Activated naive CD8-positive, alpha-beta T cell treated with anti-CD3 and anti-CD28 coated beads, Interleukin-2, amount 10 ng/mL, durations not matched to agents 7 days and 5 days (primary cell): ENCODE data around the gene ZNF333. TPM values are rescaled to one million over a fixed set of nuclear protein-coding genes. Genes with fewer than 3 reads are reported as not detected.
A peak's percentile ranks its signal among the peaks of the same experiment; 100 is the strongest.

ENCODE experiments used
- ATAC-seq: fragments of 150-1000 bp; cut with Tn5 transposase; one replicate; pipeline ENCODE4 v1.10.0; 2021; ENCODE audit warnings: low read depth, moderate library complexity
- POLR2A ChIA-PET: fragments of 350-600 bp; sonication (Branson Sonifier 250); formaldehyde crosslinking; loops from one replicate; lab custom pipeline; 2021; ENCODE audit warnings: antibody characterized with exemption; lab: Charles Lee
- DNase-seq: peaks from one replicate; pipeline ENCODE4 v3.0.0; 2021
- H3K27ac Mint-ChIP-seq: one replicate; pipeline ENCODE4 v1.8.0; 2022; ENCODE audit warnings: mild to moderate bottlenecking, mixed read lengths
- H3K27me3 Mint-ChIP-seq: one replicate; pipeline ENCODE4 v1.8.0; 2022; ENCODE audit warnings: mild to moderate bottlenecking, moderate library complexity, mixed read lengths
- H3K36me3 Mint-ChIP-seq: one replicate; pipeline ENCODE4 v1.8.0; 2021; ENCODE audit warnings: mild to moderate bottlenecking, mixed read lengths
- H3K4me1 Mint-ChIP-seq: one replicate; pipeline ENCODE4 v1.8.0; 2021; ENCODE audit warnings: mixed read lengths
- H3K4me3 Mint-ChIP-seq: one replicate; pipeline ENCODE4 v1.8.0; 2022; ENCODE audit warnings: mild to moderate bottlenecking, moderate library complexity, mixed read lengths
- H3K9me3 Mint-ChIP-seq: one replicate; pipeline ENCODE4 v1.8.0; 2021; ENCODE audit warnings: mixed read lengths
- total RNA-seq, 2 experiments: library from RNA; stranded (reverse); gene quantifications; one replicate each; pipeline ENCODE4 v1.2.3, GENCODE V29; 2021

ZNF333 gene
- total RNA-seq, 2 experiments from 2014 or later, result 16.8 to 19.0 TPM

GRCh38 chr19:14718522-14719116, 28.8 kb downstream of the ZNF333 start:
- H3K4me1 Mint-ChIP-seq, result peaks cover 2% of the 10 kb centered on the region
- H3K4me3 Mint-ChIP-seq, result no peak overlapping the region
- H3K27ac Mint-ChIP-seq, result no peak overlapping the region
- H3K27me3 Mint-ChIP-seq, result no peaks in the 10 kb centered on the region
- no peak for DNase-seq
- ATAC-seq, result no peak
- peaks cover 51% of the 10 kb centered on the region for H3K9me3 Mint-ChIP-seq
- H3K36me3 Mint-ChIP-seq, result peaks cover 63% of the 10 kb centered on the region
- POLR2A ChIA-PET, result no interaction called here

GRCh38 chr19:14719162-14719561, 29.3 kb downstream of the ZNF333 start:
- POLR2A ChIA-PET, result no interaction called here
- Mint-ChIP-seq H3K4me3 (no peak overlapping the region), H3K27ac (no peak overlapping the region), H3K27me3 (no peaks in the 10 kb centered on the region), H3K9me3 (peaks cover 49% of the 10 kb centered on the region), H3K4me1 (peaks cover 2% of the 10 kb centered on the region), H3K36me3 (peaks cover 62% of the 10 kb centered on the region)
- DNase-seq, result no peak
- ATAC-seq, result no peak

GRCh38 chr19:14722127-14722526, 32.3 kb downstream of the ZNF333 start:
- H3K36me3 Mint-ChIP-seq, result peaks cover 33% of the 10 kb centered on the region
- no peaks in the 10 kb centered on the region for H3K4me1 Mint-ChIP-seq
- POLR2A ChIA-PET, result no interaction called here
- H3K9me3 Mint-ChIP-seq, result peaks cover 40% of the 10 kb centered on the region
- H3K4me3 Mint-ChIP-seq, result no peak overlapping the region
- no peaks in the 10 kb centered on the region for H3K27me3 Mint-ChIP-seq
- ATAC-seq (no peak), DNase-seq (no peak)
- no peak overlapping the region for H3K27ac Mint-ChIP-seq

GRCh38 chr19:14728595-14728994, 38.7 kb downstream of the ZNF333 start:
- Mint-ChIP-seq H3K27ac (no peak overlapping the region), H3K4me3 (no peak overlapping the region), H3K27me3 (peaks cover 4% of the 10 kb centered on the region), H3K9me3 (peaks cover 17% of the 10 kb centered on the region), H3K4me1 (no peaks in the 10 kb centered on the region), H3K36me3 (no peaks in the 10 kb centered on the region)
- DNase-seq, result no peak
- POLR2A ChIA-PET, result no interaction called here
- no peak for ATAC-seq

GRCh38 chr19:14731200-14731599, 41.4 kb downstream of the ZNF333 start:
- H3K27ac Mint-ChIP-seq, result no peak overlapping the region
- H3K4me3 Mint-ChIP-seq, result no peak overlapping the region
- DNase-seq (no peak), ATAC-seq (no peak)
- POLR2A ChIA-PET, result no interaction called here
- H3K9me3 Mint-ChIP-seq, result peaks cover 10% of the 10 kb centered on the region
- peaks cover 4% of the 10 kb centered on the region for H3K27me3 Mint-ChIP-seq
- no peaks in the 10 kb centered on the region for H3K36me3 Mint-ChIP-seq
- no peaks in the 10 kb centered on the region for H3K4me1 Mint-ChIP-seq

- Mint-ChIP-seq H3K4me1 (no peaks in the 10 kb centered on the region), H3K36me3 (no peaks in the 10 kb centered on the region), H3K27ac (no peak overlapping the region), H3K4me3 (no peak overlapping the region), H3K9me3 (peaks cover 9% of the 10 kb centered on the region), H3K27me3 (peaks cover 4% of the 10 kb centered on the region)
- no peak for DNase-seq
- POLR2A ChIA-PET, result no interaction called here
- ATAC-seq, result no peak
Measured at GRCh38 chr19:14732510-14732909, 42.7 kb downstream of the ZNF333 start.

GRCh38 chr19:14733574-14733973, 43.7 kb downstream of the ZNF333 start:
- Mint-ChIP-seq H3K9me3 (peaks cover 8% of the 10 kb centered on the region), H3K4me3 (no peak overlapping the region), H3K27ac (no peak overlapping the region), H3K4me1 (no peaks in the 10 kb centered on the region), H3K27me3 (peaks cover 4% of the 10 kb centered on the region), H3K36me3 (no peaks in the 10 kb centered on the region)
- DNase-seq, result no peak
- POLR2A ChIA-PET, result no interaction called here
- ATAC-seq, result no peak

- no peaks in the 10 kb centered on the region for H3K27me3 Mint-ChIP-seq
- H3K27ac Mint-ChIP-seq, result no peak overlapping the region
- no peaks in the 10 kb centered on the region for H3K36me3 Mint-ChIP-seq
- DNase-seq (no peak), ATAC-seq (no peak)
- peaks cover 4% of the 10 kb centered on the region for H3K9me3 Mint-ChIP-seq
- H3K4me3 Mint-ChIP-seq, result no peak overlapping the region
- no peaks in the 10 kb centered on the region for H3K4me1 Mint-ChIP-seq
- POLR2A ChIA-PET, result no interaction called here
Measured at GRCh38 chr19:14735915-14736314, 46.1 kb downstream of the ZNF333 start.

- H3K27me3 Mint-ChIP-seq, result no peaks in the 10 kb centered on the region
- DNase-seq (no peak), ATAC-seq (no peak)
- H3K4me3 Mint-ChIP-seq, result no peak overlapping the region
- POLR2A ChIA-PET, result no interaction called here
- no peak overlapping the region for H3K27ac Mint-ChIP-seq
- H3K4me1 Mint-ChIP-seq, result peaks cover 1% of the 10 kb centered on the region
- H3K9me3 Mint-ChIP-seq, result peaks cover 1% of the 10 kb centered on the region
- H3K36me3 Mint-ChIP-seq, result no peaks in the 10 kb centered on the region
Measured at GRCh38 chr19:14746886-14747285, 57.0 kb downstream of the ZNF333 start.

- ATAC-seq (no peak), DNase-seq (no peak)
- H3K4me3 Mint-ChIP-seq, result no peak overlapping the region
- peaks cover 1% of the 10 kb centered on the region for H3K9me3 Mint-ChIP-seq
- H3K27ac Mint-ChIP-seq, result no peak overlapping the region
- POLR2A ChIA-PET, result no interaction called here
- H3K36me3 Mint-ChIP-seq, result no peaks in the 10 kb centered on the region
- no peaks in the 10 kb centered on the region for H3K27me3 Mint-ChIP-seq
- peaks cover 1% of the 10 kb centered on the region for H3K4me1 Mint-ChIP-seq
Measured at GRCh38 chr19:14748601-14749000, 58.8 kb downstream of the ZNF333 start.

GRCh38 chr19:14758816-14759215, 69.0 kb downstream of the ZNF333 start:
- DNase-seq (no peak), ATAC-seq (no peak)
- Mint-ChIP-seq H3K4me3 (no peak overlapping the region), H3K4me1 (no peaks in the 10 kb centered on the region), H3K27me3 (peaks cover 2% of the 10 kb centered on the region), H3K27ac (no peak overlapping the region), H3K9me3 (peaks cover 3% of the 10 kb centered on the region), H3K36me3 (no peaks in the 10 kb centered on the region)
- POLR2A ChIA-PET, result no interaction called here

- ATAC-seq (no peak), DNase-seq (no peak)
- no peak overlapping the region for H3K4me3 Mint-ChIP-seq
- POLR2A ChIA-PET, result no interaction called here
- no peaks in the 10 kb centered on the region for H3K36me3 Mint-ChIP-seq
- H3K27ac Mint-ChIP-seq, result no peak overlapping the region
- H3K9me3 Mint-ChIP-seq, result peaks cover 5% of the 10 kb centered on the region
- peaks cover 3% of the 10 kb centered on the region for H3K27me3 Mint-ChIP-seq
- no peaks in the 10 kb centered on the region for H3K4me1 Mint-ChIP-seq
Measured at GRCh38 chr19:14761607-14762006, 71.8 kb downstream of the ZNF333 start.

- POLR2A ChIA-PET, result no interaction called here
- Mint-ChIP-seq H3K4me1 (no peaks in the 10 kb centered on the region), H3K27ac (no peak overlapping the region), H3K36me3 (no peaks in the 10 kb centered on the region), H3K9me3 (peaks cover 5% of the 10 kb centered on the region), H3K27me3 (peaks cover 3% of the 10 kb centered on the region), H3K4me3 (no peak overlapping the region)
- DNase-seq (no peak), ATAC-seq (no peak)
Measured at GRCh38 chr19:14762111-14762510, 72.3 kb downstream of the ZNF333 start.

- Mint-ChIP-seq H3K4me1 (no peaks in the 10 kb centered on the region), H3K27me3 (peaks cover 3% of the 10 kb centered on the region), H3K36me3 (no peaks in the 10 kb centered on the region), H3K27ac (peak overlapping the region; percentile 58), H3K4me3 (no peak overlapping the region), H3K9me3 (peaks cover 5% of the 10 kb centered on the region)
- no peak for ATAC-seq
- POLR2A ChIA-PET, result interaction anchor here (0.6 kb wide), 1 partner anchor 551 kb away, joined by 3 read pairs; no protein-coding TSS in a partner anchor
- no peak for DNase-seq
Measured at GRCh38 chr19:14763497-14764145, 73.8 kb downstream of the ZNF333 start.
